ENCODE data around the gene SPRY2. TPM values are rescaled to one million over a fixed set of nuclear protein-coding genes. Genes with fewer than 3 reads are reported as not detected.
A peak's percentile ranks its signal among the peaks of the same experiment; 100 is the strongest.

Gene SPRY2, protein sequence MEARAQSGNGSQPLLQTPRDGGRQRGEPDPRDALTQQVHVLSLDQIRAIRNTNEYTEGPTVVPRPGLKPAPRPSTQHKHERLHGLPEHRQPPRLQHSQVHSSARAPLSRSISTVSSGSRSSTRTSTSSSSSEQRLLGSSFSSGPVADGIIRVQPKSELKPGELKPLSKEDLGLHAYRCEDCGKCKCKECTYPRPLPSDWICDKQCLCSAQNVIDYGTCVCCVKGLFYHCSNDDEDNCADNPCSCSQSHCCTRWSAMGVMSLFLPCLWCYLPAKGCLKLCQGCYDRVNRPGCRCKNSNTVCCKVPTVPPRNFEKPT
- 10 to 100 TPM; 61.7 to 73.3 (median 69.4) TPM for polyA plus RNA-seq (ENCODE audit: insufficient read length in 3 of 3)
- long read RNA-seq, donor 1, transcript SPRY2-202 (2 exons, 2,111 nt), result major isoform, 18 of 18 reads
- long read RNA-seq, donor 1, partial matches to known transcripts, result 0 of 18 reads
- long read RNA-seq, donor 1, other reads (novel, unspliced or antisense), result 0 of 18 reads
- long read RNA-seq, donor 2, transcript SPRY2-202 (2 exons, 2,111 nt), result major isoform, 16 of 18 reads
- long read RNA-seq, donor 2, partial matches to known transcripts, result 0 of 18 reads
- long read RNA-seq, donor 2, other reads (novel, unspliced or antisense), result 0 of 18 reads
- long read RNA-seq, donor 3, transcript SPRY2-202 (2 exons, 2,111 nt), result major isoform, 26 of 33 reads
- long read RNA-seq, donor 3, partial matches to known transcripts, result 6 of 33 reads
- long read RNA-seq, donor 3, other reads (novel, unspliced or antisense), result 0 of 33 reads
- long read RNA-seq, donor 4, transcript SPRY2-202 (2 exons, 2,111 nt), result major isoform, 13 of 13 reads
- long read RNA-seq, donor 4, partial matches to known transcripts, result 0 of 13 reads
- long read RNA-seq, donor 4, other reads (novel, unspliced or antisense), result 0 of 13 reads
- long read RNA-seq, donor 5, result 0 reads
- long read RNA-seq, donor 6, transcript SPRY2-202 (2 exons, 2,111 nt), result major isoform, 15 of 32 reads
- long read RNA-seq, donor 6, partial matches to known transcripts, result 16 of 32 reads
- long read RNA-seq, donor 6, other reads (novel, unspliced or antisense), result 0 of 32 reads
- long read RNA-seq, donor 7, transcript SPRY2-202 (2 exons, 2,111 nt), result major isoform, 37 of 55 reads
- long read RNA-seq, donor 7, partial matches to known transcripts, result 18 of 55 reads
- long read RNA-seq, donor 7, other reads (novel, unspliced or antisense), result 0 of 55 reads
- long read RNA-seq, donor 8, result 0 reads
- long read RNA-seq, donor 9, transcript SPRY2-202 (2 exons, 2,111 nt), result major isoform, 17 of 17 reads
- long read RNA-seq, donor 9, partial matches to known transcripts, result 0 of 17 reads
- long read RNA-seq, donor 9, other reads (novel, unspliced or antisense), result 0 of 17 reads
- long read RNA-seq, donor 10, transcript SPRY2-202 (2 exons, 2,111 nt), result major isoform, 17 of 18 reads
- long read RNA-seq, donor 10, partial matches to known transcripts, result 0 of 18 reads
- long read RNA-seq, donor 10, other reads (novel, unspliced or antisense), result 0 of 18 reads
- long read RNA-seq, donor 11, transcript SPRY2-202 (2 exons, 2,111 nt), result major isoform, 23 of 30 reads
- long read RNA-seq, donor 11, partial matches to known transcripts, result 7 of 30 reads
- long read RNA-seq, donor 11, other reads (novel, unspliced or antisense), result 0 of 30 reads
- long read RNA-seq, donor 12, partial matches to known transcripts, result 0 of 3 reads
- long read RNA-seq, donor 12, other reads (novel, unspliced or antisense), result 0 of 3 reads
- long read RNA-seq, donor 13, result 0 reads
- long read RNA-seq, donor 14, transcript SPRY2-202 (2 exons, 2,111 nt), result major isoform, 23 of 23 reads
- long read RNA-seq, donor 14, partial matches to known transcripts, result 0 of 23 reads
- long read RNA-seq, donor 14, other reads (novel, unspliced or antisense), result 0 of 23 reads
- long read RNA-seq, donor 15, transcript SPRY2-202 (2 exons, 2,111 nt), result major isoform, 7 of 7 reads
- long read RNA-seq, donor 15, partial matches to known transcripts, result 0 of 7 reads
- long read RNA-seq, donor 15, other reads (novel, unspliced or antisense), result 0 of 7 reads
- long read RNA-seq, donor 16, transcript SPRY2-202 (2 exons, 2,111 nt), result major isoform, 40 of 45 reads
- long read RNA-seq, donor 16, transcript SPRY2-201 (2 exons, 2,708 nt), result minor isoform, 5 of 45 reads
- long read RNA-seq, donor 16, partial matches to known transcripts, result 0 of 45 reads
- long read RNA-seq, donor 16, other reads (novel, unspliced or antisense), result 0 of 45 reads

GRCh38 chr13:80341101-80341755 is at the start of gene SPRY2:
TSS of gene SPRY2 (minus strand) at chr13:80341126. CDS start at chr13:80337705, 3,421 bp downstream.
- peak in 10 of 11 donors; percentile 87 to 96 (median 93) for DNase-seq (ENCODE audit: extremely low read depth in 1 of 11, low read depth in 9 of 11, low spot score in 4 of 11)

DNA sequence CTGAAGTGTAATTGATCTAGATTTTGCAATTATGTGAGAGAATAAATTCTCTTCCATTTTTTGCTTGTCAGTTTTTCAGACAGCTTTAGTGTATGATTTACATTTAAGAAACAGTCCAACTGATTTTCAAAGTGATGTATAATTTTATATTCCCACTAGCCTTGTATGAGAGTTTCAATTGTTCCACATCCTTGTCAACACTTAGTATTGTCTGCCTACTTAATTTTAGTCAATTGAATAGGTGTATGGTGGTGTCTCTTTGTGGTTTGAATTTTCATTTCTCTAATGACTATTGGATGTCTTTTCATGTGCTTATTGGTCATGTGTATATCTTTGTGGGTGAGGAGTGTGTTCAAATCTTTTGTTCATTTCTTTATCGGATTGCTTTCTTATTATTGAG is 49.4 kb upstream of the SPRY2 start:
- no peak for DNase-seq (ENCODE audit: extremely low read depth in 1 of 11, low read depth in 9 of 11, low spot score in 4 of 11)

DNA sequence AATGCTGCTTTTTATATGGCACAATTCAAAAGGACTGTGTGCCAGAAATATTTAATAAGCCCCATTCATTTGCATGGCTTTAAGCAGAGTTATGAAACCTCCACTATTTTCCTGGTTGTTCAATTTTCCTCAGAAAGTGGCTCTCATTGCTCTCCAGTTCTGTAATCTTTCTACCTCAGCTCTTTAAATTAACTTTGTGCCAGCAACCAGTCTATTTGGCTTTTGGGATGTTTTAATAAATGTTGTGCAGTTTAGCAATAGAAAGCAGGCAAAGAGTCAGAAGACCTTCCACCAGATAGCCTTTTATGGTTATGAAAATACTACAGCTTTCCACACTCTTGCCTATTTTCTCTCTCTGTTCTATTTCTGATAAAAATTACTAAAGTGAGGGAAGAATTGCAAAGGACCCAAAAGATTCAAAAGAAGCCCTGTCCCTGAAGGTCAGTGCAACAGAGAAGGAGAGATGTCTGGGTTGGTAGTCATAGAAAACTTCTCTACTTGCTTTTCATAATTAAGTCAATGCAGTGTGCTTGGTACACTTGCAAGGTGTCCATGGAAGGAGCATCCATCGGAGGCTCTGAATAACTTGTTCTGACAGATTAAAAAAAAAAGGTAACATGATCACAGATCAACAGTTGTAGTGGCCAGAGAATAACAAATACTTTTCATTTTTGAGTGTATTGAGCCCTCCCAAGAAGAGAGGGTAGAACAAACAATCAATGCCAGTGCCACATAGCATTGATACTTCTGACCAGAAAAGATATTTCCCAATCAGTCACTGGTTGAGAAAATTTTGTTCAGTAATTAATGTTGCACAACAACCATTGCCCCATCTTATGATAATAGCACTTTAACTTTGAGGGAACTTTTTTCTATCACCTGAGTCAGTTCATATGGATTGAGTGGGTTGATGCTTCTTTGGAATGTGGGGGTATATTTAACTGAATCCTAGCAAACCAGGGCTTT is 48.4 kb upstream of the SPRY2 start:
- no peak for DNase-seq (ENCODE audit: extremely low read depth in 1 of 11, low read depth in 9 of 11, low spot score in 4 of 11)

GRCh38 chr13:80388506-80388905 is 47.6 kb upstream of the SPRY2 start:
- no peak for DNase-seq (ENCODE audit: extremely low read depth in 1 of 11, low read depth in 9 of 11, low spot score in 4 of 11)

- DNase-seq (ENCODE audit: extremely low read depth in 1 of 11, low read depth in 9 of 11, low spot score in 4 of 11), result no peak
Observed at GRCh38 chr13:80386592-80386991, 45.7 kb upstream of the SPRY2 start.

DNA sequence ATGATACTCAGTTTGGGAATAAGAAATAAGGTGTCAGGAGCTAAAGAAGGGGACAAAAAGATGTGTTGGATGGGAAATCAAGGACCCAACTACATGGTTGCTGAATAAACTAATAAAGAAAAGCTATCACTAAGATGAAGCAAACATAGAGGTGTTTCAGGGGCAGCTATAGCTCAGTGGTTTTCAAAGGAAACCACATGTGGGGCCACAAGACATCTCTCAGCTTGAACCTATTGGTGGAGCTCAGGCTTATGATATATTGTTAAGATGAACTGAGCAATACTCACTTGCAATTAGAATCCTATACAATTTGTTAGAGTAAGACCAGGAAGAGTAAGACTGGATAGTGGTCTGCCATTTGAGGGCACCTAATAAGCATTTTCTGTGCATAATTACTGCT is 45.1 kb upstream of the SPRY2 start:
- DNase-seq (ENCODE audit: extremely low read depth in 1 of 11, low read depth in 9 of 11, low spot score in 4 of 11), result no peak

DNA sequence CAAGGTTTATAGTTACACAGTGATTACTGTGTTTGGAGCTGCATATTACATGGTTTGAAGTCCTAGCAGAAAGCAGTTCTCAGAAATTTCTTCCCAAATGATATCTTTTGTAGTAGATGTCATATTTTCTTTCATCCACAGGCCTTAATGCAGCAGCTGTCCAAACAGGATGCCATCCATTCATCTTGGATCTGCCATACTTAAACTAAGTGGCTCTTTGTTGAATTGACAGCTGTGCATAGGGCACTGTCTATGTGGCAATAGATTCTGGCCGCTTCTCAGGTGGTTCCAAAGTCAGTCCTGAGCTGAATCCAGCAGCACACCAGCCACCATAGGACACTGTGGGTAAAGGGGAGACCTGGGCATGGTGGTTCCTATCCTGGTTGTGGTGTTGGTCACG is 41.6 kb upstream of the SPRY2 start:
- no peak for DNase-seq (ENCODE audit: extremely low read depth in 1 of 11, low read depth in 9 of 11, low spot score in 4 of 11)

GRCh38 chr13:80379245-80379644 is 38.3 kb upstream of the SPRY2 start:
- DNase-seq (ENCODE audit: extremely low read depth in 1 of 11, low read depth in 9 of 11, low spot score in 4 of 11), result no peak

DNA sequence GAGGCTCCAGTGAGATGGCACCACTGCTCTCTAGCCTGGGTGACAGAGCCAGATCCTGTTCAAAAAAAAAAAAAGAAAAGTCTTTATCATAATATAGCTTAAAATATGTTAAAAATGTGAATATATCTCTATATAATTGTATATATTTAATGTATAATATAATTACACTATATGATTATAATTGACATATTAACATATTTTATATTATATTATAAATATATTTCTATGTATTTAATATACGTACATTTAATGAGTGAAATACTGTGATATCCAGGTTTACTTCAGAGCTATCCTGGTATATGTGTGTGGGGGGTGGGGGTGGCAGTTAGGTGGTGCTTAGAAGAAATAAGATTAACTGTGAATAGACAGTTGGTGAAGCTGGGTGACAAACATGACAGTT is 35.6 kb upstream of the SPRY2 start:
- DNase-seq (ENCODE audit: extremely low read depth in 1 of 11, low read depth in 9 of 11, low spot score in 4 of 11), result no peak

GRCh38 chr13:80374901-80375300 is 34.0 kb upstream of the SPRY2 start:
- no peak for DNase-seq (ENCODE audit: extremely low read depth in 1 of 11, low read depth in 9 of 11, low spot score in 4 of 11)

DNA sequence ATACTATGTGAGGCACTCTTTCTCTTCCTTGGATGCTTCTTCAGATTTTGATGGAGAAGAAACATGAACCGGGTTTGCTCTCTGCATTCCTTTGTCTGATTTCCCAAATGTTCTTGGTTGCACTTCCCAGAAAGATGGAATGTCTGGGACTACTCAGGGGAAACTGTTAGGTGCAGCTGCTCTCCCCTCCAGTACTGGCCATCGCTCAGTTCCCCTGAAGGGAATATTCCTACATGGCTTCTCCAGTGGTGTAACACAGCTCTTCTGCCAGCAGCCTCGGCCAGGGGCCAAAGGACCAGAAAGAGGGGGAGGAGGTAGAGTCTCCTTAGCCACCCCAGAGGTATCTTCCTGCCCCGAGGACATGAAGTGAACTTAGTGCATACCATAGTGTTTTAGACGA is 33.5 kb upstream of the SPRY2 start:
- no peak for DNase-seq (ENCODE audit: extremely low read depth in 1 of 11, low read depth in 9 of 11, low spot score in 4 of 11)

DNA sequence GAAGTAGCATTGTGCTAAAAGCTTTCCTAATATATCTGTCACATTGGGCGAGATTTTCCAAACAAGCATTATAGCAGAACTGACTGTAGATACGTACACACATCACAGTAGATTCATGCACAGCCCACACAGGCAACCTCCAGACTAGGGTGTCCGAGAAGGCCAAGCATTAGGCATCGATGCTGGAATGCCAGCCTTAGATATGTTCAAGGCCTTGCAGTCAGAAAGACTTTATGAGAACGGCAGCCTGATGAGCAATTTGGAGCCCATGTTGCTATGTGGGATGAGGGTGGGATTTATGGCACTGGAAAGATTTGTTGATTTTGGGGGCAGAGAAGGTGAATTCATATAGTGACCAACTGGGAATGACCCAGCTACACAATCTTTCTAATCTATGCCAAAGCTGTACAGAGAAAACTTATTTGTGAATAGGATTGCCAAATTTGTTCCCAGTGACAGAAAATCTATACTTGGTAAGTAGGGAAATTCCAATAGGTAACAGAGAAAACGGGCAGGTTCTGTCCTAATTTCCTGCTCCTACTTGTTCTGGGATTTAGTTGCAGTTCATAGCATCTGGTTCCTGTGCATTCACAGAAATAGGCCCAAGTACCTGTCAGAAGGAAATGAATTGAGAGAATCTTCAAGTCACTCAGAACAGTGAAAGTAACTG is 31.0 kb upstream of the SPRY2 start:
- DNase-seq (ENCODE audit: extremely low read depth in 1 of 11, low read depth in 9 of 11, low spot score in 4 of 11), result no peak

DNA sequence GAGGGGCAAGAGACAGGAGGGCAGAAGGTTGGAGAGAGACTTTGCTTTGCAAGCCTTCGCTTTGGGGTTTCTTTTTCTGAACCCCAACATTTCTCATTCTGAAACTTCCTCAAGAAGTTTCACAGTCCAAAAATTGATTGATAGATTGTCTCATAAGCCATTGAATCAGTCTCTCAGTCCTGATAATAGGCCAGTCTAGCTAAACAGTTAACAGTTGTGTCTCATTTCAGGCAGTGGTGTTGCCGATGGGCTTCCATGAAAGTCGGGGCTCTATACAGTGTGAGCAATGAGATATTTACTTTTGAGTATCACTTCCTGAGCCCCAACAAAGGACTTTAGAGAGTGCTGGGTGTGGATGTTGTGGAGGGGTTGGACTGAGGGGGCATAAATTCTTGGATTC is 26.5 kb upstream of the SPRY2 start:
- no peak for DNase-seq (ENCODE audit: extremely low read depth in 1 of 11, low read depth in 9 of 11, low spot score in 4 of 11)

GRCh38 chr13:80363890-80364503 is 23.1 kb upstream of the SPRY2 start:
- DNase-seq (ENCODE audit: extremely low read depth in 1 of 11, low read depth in 9 of 11, low spot score in 4 of 11), result peak in 2 of 11 donors; percentile 23 to 36

DNA sequence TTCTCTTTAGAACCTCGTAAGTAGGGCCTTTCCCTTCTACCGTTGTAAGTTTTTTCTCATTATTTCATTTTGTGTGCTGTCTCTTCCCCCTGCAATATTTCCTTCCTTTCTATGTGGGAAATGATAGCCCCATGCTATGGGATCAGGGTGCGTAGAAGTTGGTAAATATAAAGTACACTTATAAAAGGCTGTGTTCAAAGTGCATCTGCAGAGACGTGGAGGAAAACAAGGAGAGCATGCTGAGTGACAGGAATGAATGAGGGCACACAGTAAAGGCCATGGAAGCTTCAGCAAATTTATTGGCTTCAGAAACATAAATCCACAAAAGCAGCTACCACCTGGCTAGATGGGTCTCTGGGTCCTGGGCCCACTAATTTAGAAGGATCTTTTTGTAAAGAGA is 21.6 kb upstream of the SPRY2 start:
- no peak for DNase-seq (ENCODE audit: extremely low read depth in 1 of 11, low read depth in 9 of 11, low spot score in 4 of 11)
